PC-3 (cell line): ENCODE data around the gene CYB561D2. TPM values are rescaled to one million over a fixed set of nuclear protein-coding genes. Genes with fewer than 3 reads are reported as not detected.
A peak's percentile ranks its signal among the peaks of the same experiment; 100 is the strongest.

Experiments
- ATAC-seq: fragments of 200-7000 bp; cut with Tn5 transposase; 2 replicates; pipeline ENCODE4 v1.9.1; 2020; ENCODE audit warnings: mild to moderate bottlenecking, moderate library complexity
- BruUV-seq: library from RNA; stranded (reverse); fragments of 400-500 nt; replicated peaks from 2 replicates; lab custom pipeline; 2021; lab: Mats Ljungman, UMichigan
- CTCF ChIA-PET: fragments of 300-600 bp; sonication (Branson Sonifier 250); formaldehyde crosslinking; loops from one replicate; lab custom pipeline; 2022; ENCODE audit warnings: antibody characterized with exemption; lab: Charles Lee
- POLR2A ChIA-PET: fragments of 300-600 bp; sonication (Branson Sonifier 250); formaldehyde crosslinking; loops from one replicate; lab custom pipeline; 2022; ENCODE audit warnings: antibody characterized with exemption; ENCODE audit not compliant: unreplicated experiment; lab: Charles Lee
- DNase-seq: peaks from one replicate; pipeline ENCODE4 v3.0.0-alpha.2; 2015
- H2AFZ ChIP-seq: fragments of 300-600 bp; sonication (generic); 2 replicates; pipeline ENCODE4 v1.6.0; 2016; ENCODE audit warnings: antibody characterized with exemption, low read length
- H3F3A ChIP-seq: fragments of 300-600 bp; sonication (generic); one replicate; pipeline ENCODE4 v1.6.0; 2017; ENCODE audit warnings: antibody characterized with exemption, low read length, control low read depth, mild to moderate bottlenecking; ENCODE audit not compliant: unreplicated experiment
- H3K27ac ChIP-seq: fragments of 300-600 bp; sonication (generic); 2 replicates; pipeline ENCODE4 v1.5.1; 2016; ENCODE audit warnings: mild to moderate bottlenecking, low read length
- H3K27me3 ChIP-seq: fragments of 300-600 bp; sonication (generic); 2 replicates; pipeline ENCODE4 v1.6.1; 2016; ENCODE audit warnings: low read length, mixed read lengths
- H3K36me3 ChIP-seq: fragments of 300-600 bp; sonication (generic); 2 replicates; pipeline ENCODE4 v1.6.1; 2016; ENCODE audit warnings: low read depth, mixed run types, low read length, mixed read lengths
- H3K4me1 ChIP-seq: fragments of 300-600 bp; sonication (generic); 2 replicates; pipeline ENCODE4 v1.5.1; 2016; ENCODE audit warnings: low read length; ENCODE audit not compliant: insufficient read depth
- H3K4me2 ChIP-seq: fragments of 300-600 bp; sonication (generic); 2 replicates; pipeline ENCODE4 v1.6.0; 2016; ENCODE audit warnings: low read length
- H3K4me3 ChIP-seq: fragments of 300-600 bp; sonication (generic); 2 replicates; pipeline ENCODE4 v1.5.1; 2016; ENCODE audit warnings: mild to moderate bottlenecking, low read length, mixed read lengths
- H3K79me2 ChIP-seq: fragments of 300-600 bp; sonication (generic); 2 replicates; pipeline ENCODE4 v1.6.1; 2017; ENCODE audit warnings: low read length, mixed read lengths
- H3K9ac ChIP-seq: fragments of 300-600 bp; sonication (generic); 2 replicates; pipeline ENCODE4 v1.6.0; 2016; ENCODE audit warnings: mild to moderate bottlenecking, low read length
- H3K9me2 ChIP-seq: fragments of 300-600 bp; sonication (generic); replicated peaks from 2 replicates; pipeline ENCODE4 v1.6.1; 2016; ENCODE audit warnings: mixed run types, low read length, mixed read lengths
- H3K9me3 ChIP-seq: fragments of 300-600 bp; sonication (generic); 2 replicates; pipeline ENCODE4 v1.6.1; 2016; ENCODE audit warnings: low read length, mixed read lengths
- H4K20me1 ChIP-seq: fragments of 300-600 bp; sonication (generic); 2 replicates; pipeline ENCODE4 v1.6.1; 2016; ENCODE audit warnings: low read length, mixed read lengths
- CTCF ChIP-seq: fragments of 300-600 bp; sonication (generic); conservative IDR thresholded peaks from 2 replicates; pipeline ENCODE4 v1.5.1; 2017; ENCODE audit warnings: antibody characterized with exemption, low read depth, mild to moderate bottlenecking, low read length
- EZH2 ChIP-seq: fragments of 300-600 bp; sonication (generic); IDR thresholded peaks from one replicate; pipeline ENCODE4 v1.6.1; 2017; ENCODE audit warnings: antibody characterized with exemption, mild to moderate bottlenecking, low read length; ENCODE audit not compliant: unreplicated experiment
- EZH2phosphoT487 ChIP-seq: fragments of 300-600 bp; sonication (generic); IDR thresholded peaks from 2 replicates; pipeline ENCODE4 v1.6.1; 2018; ENCODE audit warnings: mild to moderate bottlenecking, antibody characterized with exemption, low read length, borderline replicate concordance
- intact Hi-C: fragments of 100-400 bp; cut with micrococcal nuclease; formaldehyde crosslinking; loops from 2 replicates; pipeline ENCODE4 v1.9.0; 2023
- total RNA-seq: library from RNA; depleted of rRNA; stranded (reverse); fragments of >200 nt; gene quantifications from 2 replicates; pipeline ENCODE4 v1.2.3, GENCODE V29; 2014

Gene CYB561D2
- total RNA-seq, 1 experiment from 2014 or later, result 44.3 TPM

GRCh38 chr3:50314342-50314741 is 36.3 kb upstream of the CYB561D2 start:
- no peak for DNase-seq
- BruUV-seq, result no TSS peak
- H3K9me3 ChIP-seq, result no peaks in the 10 kb centered on the region
- POLR2A ChIA-PET, result interaction anchor here (0.5 to 0.7 kb wide), 2 partner anchors 10 to 14 kb away, joined by 3 to 6 read pairs; no protein-coding TSS in a partner anchor
- no peak overlapping the region for H2AFZ ChIP-seq
- H3K9me2 ChIP-seq, result no peaks in the 10 kb centered on the region
- H3K79me2 ChIP-seq, result peaks cover 19% of the 10 kb centered on the region
- H4K20me1 ChIP-seq, result no peaks in the 10 kb centered on the region
- H3K4me1 ChIP-seq, result peaks cover 35% of the 10 kb centered on the region
- intact Hi-C loops, result no loop called here
- no peak overlapping the region for H3K4me3 ChIP-seq
- no peak for ATAC-seq
- no peak for TF ChIP-seq EZH2phosphoT487
- peaks cover 13% of the 10 kb centered on the region for H3F3A ChIP-seq
- H3K27ac ChIP-seq, result no peak overlapping the region
- no peak overlapping the region for H3K9ac ChIP-seq
- no peaks in the 10 kb centered on the region for H3K27me3 ChIP-seq
- CTCF ChIA-PET, result no interaction called here
- H3K36me3 ChIP-seq, result peaks cover 4% of the 10 kb centered on the region
- no peak overlapping the region for H3K4me2 ChIP-seq

- no peak overlapping the region for H3K4me2 ChIP-seq
- ChIA-PET CTCF (no interaction called here), POLR2A (interaction anchor here (0.5 to 0.6 kb wide), 2 partner anchors 14 to 253 kb away, joined by 3 read pairs; partner anchors contain the start of gene C3orf18)
- peaks cover 40% of the 10 kb centered on the region for H3K4me1 ChIP-seq
- H3K9me2 ChIP-seq, result no peaks in the 10 kb centered on the region
- H3K36me3 ChIP-seq, result peaks cover 6% of the 10 kb centered on the region
- H3F3A ChIP-seq, result peaks cover 13% of the 10 kb centered on the region
- no peak overlapping the region for H3K4me3 ChIP-seq
- no peaks in the 10 kb centered on the region for H3K9me3 ChIP-seq
- no peak overlapping the region for H3K27ac ChIP-seq
- TF ChIP-seq EZH2phosphoT487 (no peak), CTCF (no peak), EZH2 (no peak)
- H3K27me3 ChIP-seq, result no peaks in the 10 kb centered on the region
- no peak overlapping the region for H3K9ac ChIP-seq
- no TSS peak for BruUV-seq
- no peaks in the 10 kb centered on the region for H4K20me1 ChIP-seq
- no peak for ATAC-seq
- DNase-seq, result no peak
- intact Hi-C loops, result no loop called here
- no peak overlapping the region for H2AFZ ChIP-seq
- peaks cover 24% of the 10 kb centered on the region for H3K79me2 ChIP-seq
Measured at GRCh38 chr3:50314816-50315215, 35.8 kb upstream of the CYB561D2 start.

- Histone ChIP-seq H3K4me1 (peaks cover 48% of the 10 kb centered on the region), H3K36me3 (peaks cover 6% of the 10 kb centered on the region), H2AFZ (no peak overlapping the region), H3F3A (peaks cover 13% of the 10 kb centered on the region), H3K9me2 (no peaks in the 10 kb centered on the region), H3K79me2 (peaks cover 35% of the 10 kb centered on the region), H3K27me3 (no peaks in the 10 kb centered on the region), H3K4me2 (peak overlapping the region; percentile 88), H4K20me1 (no peaks in the 10 kb centered on the region), H3K4me3 (peak overlapping the region; percentile 57), H3K27ac (peak overlapping the region; percentile 92), H3K9me3 (no peaks in the 10 kb centered on the region), H3K9ac (peak overlapping the region; percentile 60)
- intact Hi-C loops, result loop anchor here (1.0 kb wide), 1 partner anchor 17 kb away; the partner anchor contains the start of genes HYAL3 and NAA80
- DNase-seq (peak; percentile 98), ATAC-seq (peak; percentile 79)
- BruUV-seq, result no TSS peak
- ChIA-PET CTCF (interaction anchor here (0.6 kb wide), 1 partner anchor 12 kb away, joined by 3 read pairs; no protein-coding TSS in a partner anchor), POLR2A (interaction anchor here (0.5 to 1.4 kb wide), 3 partner anchors 11 to 25 kb away, joined by 3 to 4 read pairs (median 4); partner anchors contain the start of genes HYAL3, IFRD2, NAA80 and TUSC2)
- TF ChIP-seq EZH2phosphoT487 (no peak), EZH2 (no peak)
Measured at GRCh38 chr3:50316657-50317242, 33.9 kb upstream of the CYB561D2 start.
